Neuronal stem cell (in vitro differentiated cells): Measurements from ENCODE around the gene CTXN1.

Experiments used
- DNase-seq: peaks from one replicate; pipeline ENCODE4 v3.0.0-alpha.2; 2013; ENCODE audit warnings: low spot score
- H2AFZ ChIP-seq: one replicate; pipeline ENCODE4 v1.6.1; 2013; ENCODE audit warnings: mild to moderate bottlenecking, low read length, inconsistent platforms
- H2AK5ac ChIP-seq: 2 replicates; pipeline ENCODE4 v1.6.1; 2013; ENCODE audit warnings: low read depth, mild to moderate bottlenecking, inconsistent platforms, low read length, moderate library complexity, mixed read lengths
- H2BK120ac ChIP-seq: 2 replicates; pipeline ENCODE4 v1.6.1; 2013; ENCODE audit warnings: low read depth, mild to moderate bottlenecking, inconsistent platforms, low read length, moderate library complexity, mixed read lengths
- H2BK12ac ChIP-seq: one replicate; pipeline ENCODE4 v1.6.1; 2013; ENCODE audit warnings: low read length, inconsistent platforms
- H2BK15ac ChIP-seq: 2 replicates; pipeline ENCODE4 v1.6.1; 2013; ENCODE audit warnings: mild to moderate bottlenecking, low read length, inconsistent platforms, mixed read lengths
- H2BK5ac ChIP-seq: one replicate; pipeline ENCODE4 v1.6.1; 2013; ENCODE audit warnings: inconsistent platforms, mild to moderate bottlenecking, low read length, moderate library complexity
- H3K14ac ChIP-seq: one replicate; pipeline ENCODE4 v1.6.1; 2013; ENCODE audit warnings: low read length, inconsistent platforms
- H3K18ac ChIP-seq: 2 replicates; pipeline ENCODE4 v1.6.1; 2013; ENCODE audit warnings: low read length, inconsistent platforms
- H3K23ac ChIP-seq: 2 replicates; pipeline ENCODE4 v1.6.1; 2013; ENCODE audit warnings: low read depth, mild to moderate bottlenecking, mixed read lengths, low read length, inconsistent platforms; ENCODE audit not compliant: poor library complexity
- H3K27ac ChIP-seq: replicated peaks from 3 replicates; pipeline ENCODE4 v1.5.1; 2013; ENCODE audit warnings: low read length, inconsistent platforms
- H3K27me3 ChIP-seq, 3 experiments: 2 replicates each; pipeline ENCODE4 v1.6.1; 2013; ENCODE audit warnings: low read length in 3 of 3, mild to moderate bottlenecking in 2 of 3, inconsistent platforms in 1 of 3, low read depth in 1 of 3, mixed read lengths in 1 of 3, moderate library complexity in 1 of 3; ENCODE audit not compliant: control insufficient read depth in 3 of 3, insufficient read depth in 3 of 3
- H3K36me3 ChIP-seq, 2 donors: replicated peaks in 1 of 2; 2 replicates each; pipeline ENCODE4 v1.6.1; 2013; ENCODE audit warnings: low read length in 2 of 2; ENCODE audit not compliant: control insufficient read depth in 2 of 2, insufficient read depth in 2 of 2
- H3K4ac ChIP-seq: 2 replicates; pipeline ENCODE4 v1.6.1; 2013; ENCODE audit warnings: inconsistent platforms, mild to moderate bottlenecking, low read length, moderate library complexity
- H3K4me1 ChIP-seq, 2 donors: 1 replicate in 1 of 2; 2 replicates in 1 of 2; pipeline ENCODE4 v1.6.1; 2013; ENCODE audit warnings: low read length in 2 of 2, low read depth in 1 of 2; ENCODE audit not compliant: control insufficient read depth in 2 of 2, insufficient read depth in 1 of 2
- H3K4me2 ChIP-seq: one replicate; pipeline ENCODE4 v1.6.1; 2013; ENCODE audit warnings: mild to moderate bottlenecking, low read length, inconsistent platforms; ENCODE audit not compliant: insufficient read depth, poor library complexity, severe bottlenecking
- H3K4me3 ChIP-seq, 2 donors: 2 replicates each; pipeline ENCODE4 v1.5.1; 2013; ENCODE audit warnings: low read length in 2 of 2, mild to moderate bottlenecking in 2 of 2, inconsistent platforms in 1 of 2, moderate library complexity in 1 of 2
- H3K79me1 ChIP-seq: one replicate; pipeline ENCODE4 v1.6.1; 2013; ENCODE audit warnings: low read depth, mild to moderate bottlenecking, inconsistent platforms, low read length, moderate library complexity
- H3K9ac ChIP-seq: one replicate; pipeline ENCODE4 v1.6.1; 2013; ENCODE audit warnings: mild to moderate bottlenecking, low read depth, low read length, inconsistent platforms; ENCODE audit not compliant: poor library complexity
- H3K9me3 ChIP-seq, 2 donors: replicated peaks in 1 of 2; 2 replicates each; pipeline versions ENCODE3 to v1.6.1; 2013; ENCODE audit warnings: low read length in 2 of 2, mild to moderate bottlenecking in 2 of 2, inconsistent platforms in 1 of 2, low read depth in 1 of 2, mixed read lengths in 1 of 2, moderate library complexity in 1 of 2; ENCODE audit not compliant: control insufficient read depth in 2 of 2, insufficient read depth in 1 of 2
- H4K8ac ChIP-seq: one replicate; pipeline ENCODE4 v1.6.1; 2013; ENCODE audit warnings: low read depth, mild to moderate bottlenecking, inconsistent platforms, low read length, moderate library complexity
- H4K91ac ChIP-seq: one replicate; pipeline ENCODE4 v1.6.1; 2013; ENCODE audit warnings: low read length, low read depth, mild to moderate bottlenecking, inconsistent platforms; ENCODE audit not compliant: poor library complexity
- WGBS, 2 donors: extraction: QIAGEN DNeasy Blood & Tissue Kit; methylation state at CpG; one replicate each; pipeline ENCODE4 v1.1.7; 2013; ENCODE audit warnings: missing lambda C conversion rate in 2 of 2, mixed read lengths in 1 of 2; ENCODE audit not compliant: insufficient read length in 2 of 2, insufficient replicate concordance in 1 of 2; ENCODE audit errors: extremely low coverage in 2 of 2; 5-methylcytosine and 5-hydroxymethylcytosine counted together

CTXN1 gene

GRCh38 chr19:7907122-7907521, 18.8 kb downstream of the CTXN1 start:
- Histone ChIP-seq H3K4me3 (no peak overlapping the region), H2BK12ac (no peak overlapping the region), H2BK120ac (no peak overlapping the region), H3K9ac (peak overlapping the region; percentile 72), H2AK5ac (no peak overlapping the region), H3K4me1 (peaks cover 13% of the 10 kb centered on the region in 2 donors), H2BK15ac (no peak overlapping the region), H3K14ac (peak overlapping the region; percentile 21), H2AFZ (no peak overlapping the region), H3K27ac (no peak overlapping the region), H4K91ac (peak overlapping the region; percentile 30), H3K9me3 (no peaks in the 10 kb centered on the region), H3K36me3 (peaks cover 21 to 45% of the 10 kb centered on the region in 2 donors), H4K8ac (no peak overlapping the region), H2BK5ac (peak overlapping the region; percentile 53), H3K79me1 (peaks cover 27% of the 10 kb centered on the region), H3K4me2 (no peak overlapping the region), H3K18ac (no peak overlapping the region), H3K23ac (peak overlapping the region; percentile 99), H3K27me3 (peaks cover 0 to 4% (median 0%) of the 10 kb centered on the region in 3 experiments), H3K4ac (no peak overlapping the region)
- no peak for DNase-seq
- WGBS, 2 donors: no CpG with 5 or more reads among the region's 19 CpGs

- no peak for DNase-seq
- Histone ChIP-seq H2BK5ac (no peak overlapping the region), H2BK12ac (no peak overlapping the region), H3K4ac (no peak overlapping the region), H3K14ac (no peak overlapping the region), H3K9ac (peak overlapping the region; percentile 30), H2AK5ac (no peak overlapping the region), H3K9me3 (no peaks in the 10 kb centered on the region), H3K27me3 (peaks cover 0 to 4% (median 0%) of the 10 kb centered on the region in 3 experiments), H3K4me2 (no peak overlapping the region), H3K23ac (peak overlapping the region; percentile 22), H4K91ac (no peak overlapping the region), H2BK15ac (no peak overlapping the region), H3K4me3 (no peak overlapping the region), H3K27ac (no peak overlapping the region), H3K4me1 (peaks cover 13% of the 10 kb centered on the region in 2 donors), H4K8ac (no peak overlapping the region), H3K18ac (no peak overlapping the region), H3K36me3 (peaks cover 16 to 34% of the 10 kb centered on the region in 2 donors), H3K79me1 (peaks cover 27% of the 10 kb centered on the region), H2BK120ac (no peak overlapping the region), H2AFZ (no peak overlapping the region)
- WGBS, 2 donors: no CpG with 5 or more reads among the region's 10 CpGs
Measured at GRCh38 chr19:7905859-7906258, 20.1 kb downstream of the CTXN1 start.

- Histone ChIP-seq H2AK5ac (no peak overlapping the region), H3K4me1 (peaks cover 13% of the 10 kb centered on the region in 2 donors), H2BK5ac (no peak overlapping the region), H4K8ac (no peak overlapping the region), H2BK12ac (no peak overlapping the region), H3K14ac (no peak overlapping the region), H2BK120ac (no peak overlapping the region), H3K4ac (no peak overlapping the region), H2BK15ac (no peak overlapping the region), H3K9me3 (no peaks in the 10 kb centered on the region), H3K36me3 (peaks cover 10 to 28% of the 10 kb centered on the region in 2 donors), H3K4me2 (no peak overlapping the region), H3K4me3 (peak overlapping the region in 1 of 2 donors; percentile 97), H3K27ac (no peak overlapping the region), H2AFZ (no peak overlapping the region), H3K18ac (no peak overlapping the region), H4K91ac (no peak overlapping the region), H3K27me3 (peaks cover 0 to 4% (median 0%) of the 10 kb centered on the region in 3 experiments), H3K79me1 (peaks cover 25% of the 10 kb centered on the region), H3K23ac (no peak overlapping the region), H3K9ac (no peak overlapping the region)
- no peak for DNase-seq
- no CpG with 5 or more reads among the region's 10 CpGs for WGBS, 2 donors
Measured at GRCh38 chr19:7905268-7905667, 20.7 kb downstream of the CTXN1 start.

- Histone ChIP-seq H2BK12ac (no peak overlapping the region), H2BK5ac (peak overlapping the region; percentile 93), H3K9ac (peak overlapping the region; percentile 80), H3K23ac (peak overlapping the region; percentile 96), H4K91ac (no peak overlapping the region), H3K36me3 (peaks cover 5 to 20% of the 10 kb centered on the region in 2 donors), H3K4me1 (peaks cover 13% of the 10 kb centered on the region in 2 donors), H3K4ac (no peak overlapping the region), H2AFZ (peak overlapping the region; percentile 87), H2BK15ac (peak overlapping the region; percentile 81), H3K27ac (peak overlapping the region; percentile 78), H3K4me3 (peak overlapping the region; percentile 87 to 97), H3K18ac (peak overlapping the region; percentile 100), H2BK120ac (no peak overlapping the region), H3K14ac (peak overlapping the region; percentile 21), H3K27me3 (peaks cover 0 to 4% (median 0%) of the 10 kb centered on the region in 3 experiments), H3K9me3 (no peaks in the 10 kb centered on the region), H3K79me1 (peaks cover 25% of the 10 kb centered on the region), H3K4me2 (peak overlapping the region; percentile 98), H4K8ac (no peak overlapping the region), H2AK5ac (peak overlapping the region; percentile 89)
- WGBS, 2 donors: no CpG with 5 or more reads among the region's 68 CpGs
- no peak for DNase-seq
Measured at GRCh38 chr19:7904074-7905020, 21.6 kb downstream of the CTXN1 start.
